ENCODE results near the gene KLHL26.

Gene KLHL26

GRCh38 chr19:18684642-18684993 is 47.8 kb downstream of the KLHL26 start:
- no peak for DNase-seq (ENCODE audit: low read depth)

GRCh38 chr19:18685597-18686190 is 48.9 kb downstream of the KLHL26 start:
- DNase-seq (ENCODE audit: low read depth) = no peak

- no peak for DNase-seq (ENCODE audit: low read depth)
These were observed 51.1 kb downstream of the KLHL26 start for GRCh38 chr19:18687740-18688465.

GRCh38 chr19:18696023-18696422 is 59.2 kb downstream of the KLHL26 start:
- no peak for DNase-seq (ENCODE audit: low read depth)

GRCh38 chr19:18697680-18698079 is 60.9 kb downstream of the KLHL26 start:
- DNase-seq (ENCODE audit: low read depth) = no peak

- DNase-seq (ENCODE audit: low read depth) = no peak
These were observed 61.7 kb downstream of the KLHL26 start for GRCh38 chr19:18698321-18699167.

GRCh38 chr19:18699403-18700054 is 62.7 kb downstream of the KLHL26 start:
- no peak for DNase-seq (ENCODE audit: low read depth)

GRCh38 chr19:18700501-18701249 is 63.8 kb downstream of the KLHL26 start:
- peak; percentile 57 for DNase-seq (ENCODE audit: low read depth)

GRCh38 chr19:18701250-18701608 is 64.4 kb downstream of the KLHL26 start:
- no peak for DNase-seq (ENCODE audit: low read depth)

GRCh38 chr19:18704054-18704453 is 67.2 kb downstream of the KLHL26 start:
- DNase-seq (ENCODE audit: low read depth) = no peak

- no peak for DNase-seq (ENCODE audit: low read depth)
These were observed 68.1 kb downstream of the KLHL26 start for GRCh38 chr19:18704971-18705370.

- no peak for DNase-seq (ENCODE audit: low read depth)
These were observed 71.8 kb downstream of the KLHL26 start for GRCh38 chr19:18708452-18709231.

GRCh38 chr19:18709546-18709945 is 72.7 kb downstream of the KLHL26 start:
- DNase-seq (ENCODE audit: low read depth) = no peak

- DNase-seq (ENCODE audit: low read depth) = no peak
These were observed 73.4 kb downstream of the KLHL26 start for GRCh38 chr19:18710186-18710585.

- no peak for DNase-seq (ENCODE audit: low read depth)
These were observed 74.3 kb downstream of the KLHL26 start for GRCh38 chr19:18710996-18711751.

GRCh38 chr19:18711893-18712292 is 75.1 kb downstream of the KLHL26 start:
- DNase-seq (ENCODE audit: low read depth) = no peak

GRCh38 chr19:18712981-18713380 is 76.2 kb downstream of the KLHL26 start:
- no peak for DNase-seq (ENCODE audit: low read depth)

- DNase-seq (ENCODE audit: low read depth) = no peak
These were observed 76.8 kb downstream of the KLHL26 start for GRCh38 chr19:18713550-18714117.

GRCh38 chr19:18715416-18715815 is 78.6 kb downstream of the KLHL26 start:
- no peak for DNase-seq (ENCODE audit: low read depth)

GRCh38 chr19:18716857-18717256 is 80.0 kb downstream of the KLHL26 start:
- no peak for DNase-seq (ENCODE audit: low read depth)

Measured in T follicular helper cell (primary cell).